ENCODE measurements around the gene DOCK1. TPM values are rescaled to one million over a fixed set of nuclear protein-coding genes. Genes with fewer than 3 reads are reported as not detected.

Gene DOCK1
- total RNA-seq, 1 donor from 2014 or later, result 72.6 TPM

DNA sequence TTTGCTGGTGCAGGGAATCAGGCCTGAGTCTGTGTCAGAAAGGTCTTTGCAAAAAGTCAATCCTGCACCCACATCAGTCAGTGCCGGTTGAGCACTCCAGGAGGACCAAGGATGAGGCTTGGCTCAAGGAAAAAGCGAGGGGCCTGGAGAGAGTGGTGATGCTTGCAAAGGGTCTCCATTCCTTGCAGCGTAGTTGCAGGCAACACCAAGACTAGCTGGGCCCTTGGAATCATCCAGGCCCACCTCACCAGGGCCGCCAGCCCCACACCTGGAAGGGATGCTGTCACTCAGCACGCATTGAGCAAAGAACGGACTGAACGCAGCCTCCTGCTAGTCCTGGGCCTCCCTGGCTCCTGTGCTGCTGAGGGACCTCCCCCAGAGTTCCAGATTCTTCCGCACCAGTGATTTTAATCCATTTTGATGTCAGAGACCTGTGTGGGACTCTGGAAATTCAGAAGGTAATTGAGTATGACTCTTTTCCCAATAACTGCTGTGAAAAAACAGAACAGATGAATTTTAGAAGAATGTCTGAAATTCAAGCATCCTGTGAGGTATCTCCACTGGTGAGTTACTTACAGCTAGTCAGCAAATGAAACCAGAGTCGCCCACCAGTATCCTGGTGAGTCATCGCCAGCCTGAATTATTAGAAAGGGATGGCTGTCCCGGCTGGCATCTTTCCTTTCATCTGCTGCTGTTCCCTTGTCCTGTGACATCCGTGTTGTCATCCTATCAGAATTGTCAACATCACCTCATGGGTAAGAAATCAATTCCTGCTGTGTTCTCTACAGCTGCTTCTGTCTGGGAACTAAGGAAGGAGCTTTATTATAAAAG lies 493.1 kb downstream of the DOCK1 start:
- Mint-ChIP-seq H3K9me3 (peaks cover 2% of the 10 kb centered on the region), H3K36me3 (peaks cover 9% of the 10 kb centered on the region), H3K27me3 (ENCODE audit: insufficient read depth, low read depth) (peaks cover 6% of the 10 kb centered on the region), H3K4me1 (peaks cover 32% of the 10 kb centered on the region), H3K4me3 (no peak overlapping the region), H3K27ac (peak overlapping the region; percentile 53)
- H3K4me1 ChIP-seq, result no peaks in the 10 kb centered on the region
- no peak overlapping the region for H3K4me3 ChIP-seq
- no peaks in the 10 kb centered on the region for H4K20me1 ChIP-seq (ENCODE audit: low read depth)
- no peaks in the 10 kb centered on the region for H3K27me3 ChIP-seq
- H3K9me3 ChIP-seq (ENCODE audit: low read depth), result no peaks in the 10 kb centered on the region
- no peak overlapping the region for H3K9ac ChIP-seq
- H2AFZ ChIP-seq (replicated peaks), result no peak overlapping the region
- no peak overlapping the region for H3K27ac ChIP-seq
- no peaks in the 10 kb centered on the region for H3K36me3 ChIP-seq
- H3K4me2 ChIP-seq, result no peak overlapping the region
- no peaks in the 10 kb centered on the region for H3F3A ChIP-seq (ENCODE audit: low read depth)
- DNase-seq (ENCODE audit: low spot score), result peak; percentile 48
- no peaks in the 10 kb centered on the region for H3K79me2 ChIP-seq (ENCODE audit: low read depth)
- TF ChIP-seq, protein P1, sequence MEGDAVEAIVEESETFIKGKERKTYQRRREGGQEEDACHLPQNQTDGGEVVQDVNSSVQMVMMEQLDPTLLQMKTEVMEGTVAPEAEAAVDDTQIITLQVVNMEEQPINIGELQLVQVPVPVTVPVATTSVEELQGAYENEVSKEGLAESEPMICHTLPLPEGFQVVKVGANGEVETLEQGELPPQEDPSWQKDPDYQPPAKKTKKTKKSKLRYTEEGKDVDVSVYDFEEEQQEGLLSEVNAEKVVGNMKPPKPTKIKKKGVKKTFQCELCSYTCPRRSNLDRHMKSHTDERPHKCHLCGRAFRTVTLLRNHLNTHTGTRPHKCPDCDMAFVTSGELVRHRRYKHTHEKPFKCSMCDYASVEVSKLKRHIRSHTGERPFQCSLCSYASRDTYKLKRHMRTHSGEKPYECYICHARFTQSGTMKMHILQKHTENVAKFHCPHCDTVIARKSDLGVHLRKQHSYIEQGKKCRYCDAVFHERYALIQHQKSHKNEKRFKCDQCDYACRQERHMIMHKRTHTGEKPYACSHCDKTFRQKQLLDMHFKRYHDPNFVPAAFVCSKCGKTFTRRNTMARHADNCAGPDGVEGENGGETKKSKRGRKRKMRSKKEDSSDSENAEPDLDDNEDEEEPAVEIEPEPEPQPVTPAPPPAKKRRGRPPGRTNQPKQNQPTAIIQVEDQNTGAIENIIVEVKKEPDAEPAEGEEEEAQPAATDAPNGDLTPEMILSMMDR (IDR thresholded peaks at IDR 0.05), result no peak
- TF ChIP-seq EZH2phosphoT487 (IDR thresholded peaks at IDR 0.05) (no peak), EZH2 (IDR thresholded peaks at IDR 0.05) (no peak)

GRCh38 chr10:127398971-127399365 lies 493.7 kb downstream of the DOCK1 start:
- no peaks in the 10 kb centered on the region for H3K27me3 ChIP-seq
- no peaks in the 10 kb centered on the region for H3K36me3 ChIP-seq
- no peak for TF ChIP-seq EZH2 (IDR thresholded peaks at IDR 0.05)
- TF ChIP-seq EZH2phosphoT487 (IDR thresholded peaks at IDR 0.05), result no peak
- TF ChIP-seq, protein P1 (IDR thresholded peaks at IDR 0.05), result no peak
- no peak overlapping the region for H3K4me3 ChIP-seq
- no peak overlapping the region for H2AFZ ChIP-seq (replicated peaks)
- H3K4me1 ChIP-seq, result no peaks in the 10 kb centered on the region
- Mint-ChIP-seq H3K27me3 (ENCODE audit: insufficient read depth, low read depth) (peaks cover 6% of the 10 kb centered on the region), H3K4me1 (peaks cover 32% of the 10 kb centered on the region), H3K4me3 (no peak overlapping the region), H3K36me3 (peaks cover 9% of the 10 kb centered on the region), H3K9me3 (peaks cover 2% of the 10 kb centered on the region), H3K27ac (no peak overlapping the region)
- DNase-seq (ENCODE audit: low spot score), result no peak
- H3K4me2 ChIP-seq, result no peak overlapping the region
- no peaks in the 10 kb centered on the region for H3F3A ChIP-seq (ENCODE audit: low read depth)
- H3K79me2 ChIP-seq (ENCODE audit: low read depth), result no peaks in the 10 kb centered on the region
- H3K9ac ChIP-seq, result no peak overlapping the region
- no peaks in the 10 kb centered on the region for H4K20me1 ChIP-seq (ENCODE audit: low read depth)
- H3K9me3 ChIP-seq (ENCODE audit: low read depth), result no peaks in the 10 kb centered on the region
- no peak overlapping the region for H3K27ac ChIP-seq

DNA sequence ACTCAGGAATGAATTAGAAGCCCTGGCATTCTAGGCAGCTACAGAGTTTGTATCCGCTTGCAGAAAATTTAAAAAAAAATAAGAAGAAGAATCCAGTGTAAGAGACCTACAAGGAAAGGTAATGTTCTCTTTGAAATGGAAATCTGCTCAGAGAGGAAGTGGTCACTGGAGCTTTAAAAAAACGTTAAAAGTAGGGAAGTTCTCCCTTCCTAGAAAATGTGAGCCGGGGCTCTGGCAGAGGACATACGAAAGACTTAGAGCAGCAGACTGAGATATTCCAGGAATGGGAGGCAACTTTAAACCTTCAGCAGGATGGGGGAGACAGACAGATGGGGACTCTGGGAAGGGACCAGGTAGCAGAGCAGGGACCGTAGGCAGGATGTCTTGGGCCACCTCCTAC lies 494.4 kb downstream of the DOCK1 start:
- H3K4me3 Mint-ChIP-seq, result no peak overlapping the region

More for the DNA sequence above, 494.4 kb downstream of the DOCK1 start:
- no peaks in the 10 kb centered on the region for H4K20me1 ChIP-seq (ENCODE audit: low read depth)
- peaks cover 2% of the 10 kb centered on the region for H3K9me3 Mint-ChIP-seq
- no peaks in the 10 kb centered on the region for H3K27me3 ChIP-seq
- no peaks in the 10 kb centered on the region for H3K4me1 ChIP-seq
- peaks cover 6% of the 10 kb centered on the region for H3K27me3 Mint-ChIP-seq (ENCODE audit: insufficient read depth, low read depth)
- no peaks in the 10 kb centered on the region for H3F3A ChIP-seq (ENCODE audit: low read depth)
- no peak for TF ChIP-seq EZH2phosphoT487 (IDR thresholded peaks at IDR 0.05)
- TF ChIP-seq, protein P1 (IDR thresholded peaks at IDR 0.05), result no peak
- TF ChIP-seq EZH2 (IDR thresholded peaks at IDR 0.05), result no peak
- no peaks in the 10 kb centered on the region for H3K36me3 ChIP-seq
- no peak overlapping the region for H3K4me2 ChIP-seq
- no peak overlapping the region for H3K4me3 ChIP-seq
- no peaks in the 10 kb centered on the region for H3K79me2 ChIP-seq (ENCODE audit: low read depth)
- H3K4me1 Mint-ChIP-seq, result peaks cover 32% of the 10 kb centered on the region
- peaks cover 11% of the 10 kb centered on the region for H3K36me3 Mint-ChIP-seq
- no peaks in the 10 kb centered on the region for H3K9me3 ChIP-seq (ENCODE audit: low read depth)
- H3K27ac Mint-ChIP-seq, result no peak overlapping the region
- H3K9ac ChIP-seq, result no peak overlapping the region
- H2AFZ ChIP-seq (replicated peaks), result no peak overlapping the region
- DNase-seq (ENCODE audit: low spot score), result no peak
- no peak overlapping the region for H3K27ac ChIP-seq
